ENCODE measurements around the gene KIF26A. TPM values are rescaled to one million over a fixed set of nuclear protein-coding genes. Genes with fewer than 3 reads are reported as not detected.

KIF26A gene
- polyA plus RNA-seq, 1 of the 3 experiments (the other 2 are of a cell fraction) = 1.7 TPM

DNA sequence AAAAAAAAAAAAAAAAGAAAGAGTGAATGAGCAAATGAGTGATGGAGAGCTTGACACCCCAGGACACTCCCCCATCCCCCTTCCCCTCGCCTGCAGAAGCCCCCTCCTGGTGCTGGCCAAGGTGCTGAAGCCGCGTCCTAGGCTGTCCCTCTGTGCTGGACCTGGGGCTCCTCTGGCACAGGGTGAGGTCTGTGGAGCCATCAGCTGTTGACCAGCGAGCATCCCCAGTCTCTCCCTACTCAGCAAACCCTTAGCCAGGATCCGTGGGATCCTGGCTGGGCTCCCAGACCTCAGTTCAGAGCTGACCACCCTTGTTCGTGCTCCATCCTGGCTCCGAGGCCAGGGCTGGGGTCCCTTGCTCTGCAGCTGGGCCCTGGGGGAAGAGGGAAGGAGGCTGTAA, 5.4 kb upstream of the KIF26A start:
- H2AFZ ChIP-seq (ENCODE audit: low read depth) = no peak overlapping the region
- no peak overlapping the region for H3K9ac ChIP-seq
- ChIA-PET CTCF (interaction anchor here (1.3 to 9.7 kb wide), 4 partner anchors 39 to 431 kb away, joined by 7 to 166 read pairs (median 50); no protein-coding TSS in a partner anchor), POLR2A (no interaction called here)
- H3K27me3 ChIP-seq (ENCODE audit: insufficient read depth) = peaks cover 17% of the 10 kb centered on the region
- H3K4me1 ChIP-seq (ENCODE audit: control insufficient read depth in 1 of 2, insufficient read depth in 2 of 2, low read depth in 1 of 2, low read length in 1 of 2) = peaks cover 0 to 28% of the 10 kb centered on the region in 2 experiments; a peak in 1 of 4 replicates
- no peak overlapping the region for H3K4me3 ChIP-seq (ENCODE audit: low read depth in 2 of 2, low read length in 1 of 2)
- no peak overlapping the region for H3K27ac ChIP-seq (ENCODE audit: low read depth in 2 of 2, low read length in 1 of 2)
- peak; percentile 14 for DNase-seq
- no peaks in the 10 kb centered on the region for H3F3A ChIP-seq (replicated peaks; ENCODE audit: insufficient read depth)
- H3K36me3 ChIP-seq (replicated peaks in 1 of 2; ENCODE audit: control insufficient read depth in 1 of 2, insufficient read depth in 2 of 2, low read length in 1 of 2) = no peaks in the 10 kb centered on the region
- H3K9me2 ChIP-seq = no peaks in the 10 kb centered on the region
- H3K9me3 ChIP-seq = peaks cover 8% of the 10 kb centered on the region
- no peaks in the 10 kb centered on the region for H4K20me1 ChIP-seq (ENCODE audit: insufficient read depth)
- no peaks in the 10 kb centered on the region for H3K79me2 ChIP-seq (ENCODE audit: insufficient read depth)
- TF ChIP-seq RAD21 (IDR thresholded peaks at IDR 0.05; ENCODE audit: low read length) (no peak), YY1 (IDR thresholded peaks at IDR 0.05; ENCODE audit: low read depth) (no peak), TEAD4 (IDR thresholded peaks at IDR 0.05; ENCODE audit: borderline replicate concordance, insufficient read depth) (no peak)
- TF ChIP-seq, protein P1, sequence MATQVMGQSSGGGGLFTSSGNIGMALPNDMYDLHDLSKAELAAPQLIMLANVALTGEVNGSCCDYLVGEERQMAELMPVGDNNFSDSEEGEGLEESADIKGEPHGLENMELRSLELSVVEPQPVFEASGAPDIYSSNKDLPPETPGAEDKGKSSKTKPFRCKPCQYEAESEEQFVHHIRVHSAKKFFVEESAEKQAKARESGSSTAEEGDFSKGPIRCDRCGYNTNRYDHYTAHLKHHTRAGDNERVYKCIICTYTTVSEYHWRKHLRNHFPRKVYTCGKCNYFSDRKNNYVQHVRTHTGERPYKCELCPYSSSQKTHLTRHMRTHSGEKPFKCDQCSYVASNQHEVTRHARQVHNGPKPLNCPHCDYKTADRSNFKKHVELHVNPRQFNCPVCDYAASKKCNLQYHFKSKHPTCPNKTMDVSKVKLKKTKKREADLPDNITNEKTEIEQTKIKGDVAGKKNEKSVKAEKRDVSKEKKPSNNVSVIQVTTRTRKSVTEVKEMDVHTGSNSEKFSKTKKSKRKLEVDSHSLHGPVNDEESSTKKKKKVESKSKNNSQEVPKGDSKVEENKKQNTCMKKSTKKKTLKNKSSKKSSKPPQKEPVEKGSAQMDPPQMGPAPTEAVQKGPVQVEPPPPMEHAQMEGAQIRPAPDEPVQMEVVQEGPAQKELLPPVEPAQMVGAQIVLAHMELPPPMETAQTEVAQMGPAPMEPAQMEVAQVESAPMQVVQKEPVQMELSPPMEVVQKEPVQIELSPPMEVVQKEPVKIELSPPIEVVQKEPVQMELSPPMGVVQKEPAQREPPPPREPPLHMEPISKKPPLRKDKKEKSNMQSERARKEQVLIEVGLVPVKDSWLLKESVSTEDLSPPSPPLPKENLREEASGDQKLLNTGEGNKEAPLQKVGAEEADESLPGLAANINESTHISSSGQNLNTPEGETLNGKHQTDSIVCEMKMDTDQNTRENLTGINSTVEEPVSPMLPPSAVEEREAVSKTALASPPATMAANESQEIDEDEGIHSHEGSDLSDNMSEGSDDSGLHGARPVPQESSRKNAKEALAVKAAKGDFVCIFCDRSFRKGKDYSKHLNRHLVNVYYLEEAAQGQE (IDR thresholded peaks at IDR 0.05; ENCODE audit: low read depth, low read length) = peak; percentile 83
- WGBS (ENCODE audit: low lambda C conversion rate) = 42% methylated on average over 5 of the region's 7 CpGs
- no peak overlapping the region for H3K4me2 ChIP-seq

DNA sequence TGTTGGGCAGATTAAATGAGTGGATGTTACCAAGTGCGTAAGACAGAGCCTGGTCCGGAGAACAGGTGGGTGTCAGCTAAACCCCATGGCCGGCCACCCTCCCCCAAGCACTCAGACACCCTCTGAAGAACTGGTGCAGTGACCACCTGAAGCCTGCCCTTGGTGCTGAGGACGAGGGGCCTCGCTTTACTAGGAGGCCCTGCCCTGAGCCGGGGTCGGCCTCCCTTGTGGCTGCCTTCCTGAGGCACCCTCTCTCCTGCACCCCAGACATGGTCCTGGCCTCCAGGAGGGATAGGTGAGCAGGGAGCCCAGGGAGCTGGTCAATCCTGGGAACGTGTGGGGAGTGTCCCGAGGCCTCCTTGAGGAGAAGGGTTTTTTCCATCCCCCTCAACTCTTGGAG, 4.9 kb upstream of the KIF26A start:
- Histone ChIP-seq H3K79me2 (ENCODE audit: insufficient read depth) (no peaks in the 10 kb centered on the region), H3K27ac (ENCODE audit: low read depth in 2 of 2, low read length in 1 of 2) (no peak overlapping the region), H3K4me2 (no peak overlapping the region), H3K27me3 (ENCODE audit: insufficient read depth) (peaks cover 17% of the 10 kb centered on the region), H3K9me3 (peaks cover 8% of the 10 kb centered on the region), H3K4me3 (ENCODE audit: low read depth in 2 of 2, low read length in 1 of 2) (no peak overlapping the region), H3K9me2 (no peaks in the 10 kb centered on the region), H4K20me1 (ENCODE audit: insufficient read depth) (no peaks in the 10 kb centered on the region), H3K4me1 (ENCODE audit: control insufficient read depth in 1 of 2, insufficient read depth in 2 of 2, low read depth in 1 of 2, low read length in 1 of 2) (peaks cover 0 to 28% of the 10 kb centered on the region in 2 experiments; a peak in 1 of 4 replicates), H3K9ac (no peak overlapping the region), H3F3A (replicated peaks; ENCODE audit: insufficient read depth) (no peaks in the 10 kb centered on the region), H3K36me3 (replicated peaks in 1 of 2; ENCODE audit: control insufficient read depth in 1 of 2, insufficient read depth in 2 of 2, low read length in 1 of 2) (no peaks in the 10 kb centered on the region), H2AFZ (ENCODE audit: low read depth) (no peak overlapping the region)
- DNase-seq = peak; percentile 7
- WGBS (ENCODE audit: low lambda C conversion rate) = 65% methylated on average over 7 of the region's 9 CpGs
- TF ChIP-seq, protein P2, sequence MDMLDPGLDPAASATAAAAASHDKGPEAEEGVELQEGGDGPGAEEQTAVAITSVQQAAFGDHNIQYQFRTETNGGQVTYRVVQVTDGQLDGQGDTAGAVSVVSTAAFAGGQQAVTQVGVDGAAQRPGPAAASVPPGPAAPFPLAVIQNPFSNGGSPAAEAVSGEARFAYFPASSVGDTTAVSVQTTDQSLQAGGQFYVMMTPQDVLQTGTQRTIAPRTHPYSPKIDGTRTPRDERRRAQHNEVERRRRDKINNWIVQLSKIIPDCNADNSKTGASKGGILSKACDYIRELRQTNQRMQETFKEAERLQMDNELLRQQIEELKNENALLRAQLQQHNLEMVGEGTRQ (IDR thresholded peaks at IDR 0.05; ENCODE audit: borderline replicate concordance, low read depth, low read length) = no peak
- no peak for TF ChIP-seq TCF12 (IDR thresholded peaks at IDR 0.05)
- TF ChIP-seq, protein P1 (IDR thresholded peaks at IDR 0.05; ENCODE audit: low read depth, low read length) = no peak
- TF ChIP-seq GATA2 (CRISPR knock-in tag; IDR thresholded peaks at IDR 0.05) = no peak
- TF ChIP-seq, protein P3, sequence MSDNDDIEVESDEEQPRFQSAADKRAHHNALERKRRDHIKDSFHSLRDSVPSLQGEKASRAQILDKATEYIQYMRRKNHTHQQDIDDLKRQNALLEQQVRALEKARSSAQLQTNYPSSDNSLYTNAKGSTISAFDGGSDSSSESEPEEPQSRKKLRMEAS (IDR thresholded peaks at IDR 0.05; ENCODE audit: low read depth) = no peak
- TF ChIP-seq SIN3A (IDR thresholded peaks at IDR 0.05; ENCODE audit: borderline replicate concordance, low read depth, low read length) = no peak
- TF ChIP-seq GABPA (IDR thresholded peaks at IDR 0.05; ENCODE audit: low read depth) = no peak
- no peak for TF ChIP-seq POLR2AphosphoS5 (IDR thresholded peaks at IDR 0.05; ENCODE audit: low read depth, low read length)
- no peak for TF ChIP-seq RAD21 (IDR thresholded peaks at IDR 0.05; ENCODE audit: low read length)
- TF ChIP-seq, protein P4, sequence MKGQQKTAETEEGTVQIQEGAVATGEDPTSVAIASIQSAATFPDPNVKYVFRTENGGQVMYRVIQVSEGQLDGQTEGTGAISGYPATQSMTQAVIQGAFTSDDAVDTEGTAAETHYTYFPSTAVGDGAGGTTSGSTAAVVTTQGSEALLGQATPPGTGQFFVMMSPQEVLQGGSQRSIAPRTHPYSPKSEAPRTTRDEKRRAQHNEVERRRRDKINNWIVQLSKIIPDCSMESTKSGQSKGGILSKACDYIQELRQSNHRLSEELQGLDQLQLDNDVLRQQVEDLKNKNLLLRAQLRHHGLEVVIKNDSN (IDR thresholded peaks at IDR 0.05; ENCODE audit: borderline replicate concordance, low read depth) = no peak
- no peak for TF ChIP-seq RFX5 (IDR thresholded peaks at IDR 0.05; ENCODE audit: low read length)
- ChIA-PET POLR2A (no interaction called here), CTCF (interaction anchor here (1.0 to 9.7 kb wide), 4 partner anchors 40 to 507 kb away, joined by 3 to 166 read pairs (median 43); no protein-coding TSS in a partner anchor)

Measured in SK-N-SH (cell line).